ENCODE measurements around the gene ZNF436.
"Not testable (repeated sequence)": the region's sequence is repeated elsewhere in the genome, so short reads cannot be mapped to it uniquely, and the experiment has no call there.

The ZNF436 gene

DNA sequence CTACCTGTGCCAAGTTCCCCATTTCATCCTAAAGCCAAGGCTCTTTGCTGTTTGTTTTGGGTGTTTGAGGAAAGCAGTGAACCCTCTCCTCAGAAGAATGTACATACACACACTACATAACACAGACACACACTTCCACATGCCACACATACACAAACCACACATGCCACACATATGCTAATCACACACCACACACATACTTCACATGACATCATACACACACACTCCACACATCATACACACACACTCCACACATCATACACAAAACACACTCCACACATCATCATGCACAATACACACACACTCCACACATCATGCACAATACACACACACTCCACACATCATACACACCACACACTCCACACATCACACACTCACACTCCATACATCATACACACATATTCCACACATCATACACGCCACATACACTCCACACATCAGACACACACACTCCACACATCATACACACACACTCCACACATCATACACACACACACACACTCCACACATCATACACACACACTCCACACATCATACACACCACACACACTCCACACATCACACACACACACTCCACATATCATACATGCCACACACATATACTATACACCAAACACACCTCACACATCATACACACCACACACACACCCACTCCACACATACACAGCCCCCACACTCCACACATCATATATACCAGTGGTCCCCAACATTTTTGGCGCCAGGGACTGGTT is 22.7 kb upstream of the ZNF436 start:
- DNase-seq, result no peak

DNA sequence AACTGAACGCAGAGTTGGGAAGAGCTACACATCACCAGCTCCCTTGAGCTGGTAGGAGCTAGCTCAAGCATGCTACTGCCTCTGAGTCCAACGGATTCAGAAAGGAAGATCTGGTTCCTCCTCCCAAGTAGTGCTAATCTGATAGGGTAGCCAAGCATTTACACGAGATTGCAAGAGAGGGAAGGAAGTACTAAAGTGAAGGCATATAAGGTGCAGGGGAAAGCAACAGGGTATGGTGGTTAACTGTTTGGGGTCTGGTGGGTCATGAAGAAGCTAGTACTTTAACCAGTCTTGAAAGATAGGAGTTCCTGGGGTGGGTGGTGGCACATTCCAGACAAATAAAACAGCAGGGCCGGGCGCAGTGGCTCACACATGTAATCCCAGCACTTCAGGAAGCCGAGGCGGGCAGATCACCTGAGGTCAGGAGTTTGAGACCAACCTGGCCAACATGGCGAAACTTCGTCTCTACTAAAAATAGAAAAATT is 20.2 kb upstream of the ZNF436 start:
- DNase-seq, result no peak

GRCh38 chr1:23387494-23387893 is 17.9 kb upstream of the ZNF436 start:
- no peak for DNase-seq

GRCh38 chr1:23385119-23385621 is 15.5 kb upstream of the ZNF436 start:
- DNase-seq, result no peak

- DNase-seq, result no peak
Measured at GRCh38 chr1:23384312-23385058, 14.8 kb upstream of the ZNF436 start.

GRCh38 chr1:23383577-23384311 is 14.1 kb upstream of the ZNF436 start:
- DNase-seq, result no peak

- DNase-seq, result no peak
Measured at GRCh38 chr1:23381233-23381885, 11.7 kb upstream of the ZNF436 start.

DNA sequence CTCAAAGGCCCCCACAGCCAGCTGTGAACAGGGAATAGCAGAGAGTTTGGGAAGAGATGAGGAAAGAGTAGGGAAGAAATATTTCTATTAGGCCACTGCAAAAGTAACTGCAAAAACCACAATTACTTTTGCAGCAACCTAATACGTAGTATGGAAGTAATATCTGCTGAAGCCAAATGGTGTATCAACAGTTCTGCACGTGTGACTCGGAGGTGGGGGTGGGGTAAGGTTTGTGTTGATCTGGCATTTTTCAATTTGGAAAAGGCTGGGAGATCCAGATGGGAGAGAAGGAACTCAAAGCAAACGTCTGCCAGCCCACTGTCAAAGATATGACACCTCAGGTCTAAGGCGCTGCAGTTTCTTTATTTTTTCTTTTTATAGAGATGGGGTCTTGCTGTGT is 11.1 kb upstream of the ZNF436 start:
- no peak for DNase-seq

DNA sequence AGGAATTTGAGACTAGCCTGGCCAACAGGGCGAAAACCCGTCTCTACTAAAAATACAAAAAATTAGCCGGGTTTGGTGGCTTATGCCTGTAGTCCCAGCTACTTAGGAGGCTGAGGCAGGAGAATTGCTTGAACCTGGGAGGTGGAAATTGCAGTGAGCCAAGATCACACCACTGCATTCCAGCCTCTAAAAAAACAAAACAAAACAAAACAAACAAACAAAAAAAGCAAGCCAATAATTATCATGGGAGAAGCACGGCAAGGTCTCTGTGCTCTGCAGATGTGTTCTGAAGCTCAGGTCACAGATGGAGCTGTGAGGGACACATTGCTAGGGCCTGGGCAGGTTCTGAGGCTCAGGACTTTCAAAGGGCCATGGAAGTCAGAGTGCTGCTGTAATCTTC is 10.6 kb upstream of the ZNF436 start:
- not testable (repeated sequence) for DNase-seq

DNA sequence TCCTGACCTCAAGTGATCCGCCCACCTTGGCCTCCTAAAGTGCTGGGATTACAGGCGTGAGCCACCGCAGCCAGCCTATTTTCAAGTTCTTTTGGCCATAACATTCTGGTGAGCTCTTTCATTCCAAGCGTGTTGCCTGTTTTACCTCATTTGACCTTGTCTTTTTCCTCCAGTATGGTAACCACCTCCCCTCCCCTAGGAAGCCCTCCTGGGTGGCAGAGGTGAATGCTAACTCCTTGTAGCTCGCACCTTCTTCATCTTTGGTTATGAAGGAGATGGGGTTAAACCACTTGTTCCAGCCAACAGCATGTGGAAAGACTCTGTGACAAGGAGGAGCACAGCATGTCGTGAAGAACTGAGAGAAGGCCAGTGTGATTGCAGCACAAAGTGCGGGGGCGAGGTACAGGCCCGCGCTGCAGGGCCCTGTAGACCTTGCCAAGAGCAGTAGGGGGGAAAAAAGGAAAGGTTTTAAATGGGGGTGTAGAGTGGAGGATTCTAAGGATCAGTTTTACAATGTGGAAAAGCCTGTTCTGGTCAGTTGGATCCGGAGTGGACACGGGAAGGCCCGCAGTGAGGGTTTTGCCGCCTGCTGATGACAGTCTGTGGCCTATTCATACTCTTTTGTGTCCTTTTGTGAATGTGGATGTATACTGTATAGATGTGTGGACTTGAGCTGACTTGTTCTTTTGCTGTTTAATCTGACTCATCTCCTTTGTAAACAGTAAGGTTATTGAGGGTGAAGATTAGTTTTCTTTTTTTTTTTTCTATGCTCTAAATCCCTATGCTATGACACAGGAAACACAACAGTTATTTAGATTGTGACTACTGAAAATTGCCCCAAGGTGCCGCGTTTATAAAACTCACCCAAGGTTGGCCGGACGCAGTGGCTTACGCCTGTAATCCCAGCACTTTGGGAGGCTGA is 7.5 kb upstream of the ZNF436 start:
- DNase-seq, result no peak

DNA sequence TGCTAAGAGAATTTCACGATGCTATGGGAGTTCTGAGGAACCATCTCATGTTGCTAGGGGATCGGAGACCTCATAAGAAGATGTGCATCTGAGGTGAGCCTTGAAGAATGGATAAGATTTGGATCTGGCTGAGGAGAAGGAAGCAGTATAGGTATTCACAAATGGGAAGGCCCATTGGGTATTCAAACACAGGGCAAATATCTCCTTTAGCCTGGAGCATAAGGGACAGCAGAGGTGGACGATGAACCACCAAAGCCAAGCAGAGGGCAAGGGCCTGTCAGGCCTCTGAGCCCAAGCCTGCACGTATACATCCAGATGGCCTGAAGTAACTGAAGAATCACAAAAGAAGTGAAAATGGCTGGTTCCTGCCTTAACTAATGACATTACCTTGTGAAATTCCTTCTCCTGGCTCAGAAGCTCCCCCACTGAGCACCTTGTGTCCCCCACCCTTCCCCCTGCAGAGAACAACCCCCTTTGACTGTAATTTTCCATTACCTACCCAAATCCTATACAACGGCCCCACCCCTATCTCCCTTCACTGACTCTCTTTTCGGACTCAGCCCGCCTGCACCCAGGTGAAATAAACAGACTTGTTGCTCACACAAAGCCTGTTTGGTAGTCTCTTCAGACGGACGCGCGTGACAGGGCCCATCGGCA is 4.6 kb upstream of the ZNF436 start:
- DNase-seq, result not testable (repeated sequence)

DNA sequence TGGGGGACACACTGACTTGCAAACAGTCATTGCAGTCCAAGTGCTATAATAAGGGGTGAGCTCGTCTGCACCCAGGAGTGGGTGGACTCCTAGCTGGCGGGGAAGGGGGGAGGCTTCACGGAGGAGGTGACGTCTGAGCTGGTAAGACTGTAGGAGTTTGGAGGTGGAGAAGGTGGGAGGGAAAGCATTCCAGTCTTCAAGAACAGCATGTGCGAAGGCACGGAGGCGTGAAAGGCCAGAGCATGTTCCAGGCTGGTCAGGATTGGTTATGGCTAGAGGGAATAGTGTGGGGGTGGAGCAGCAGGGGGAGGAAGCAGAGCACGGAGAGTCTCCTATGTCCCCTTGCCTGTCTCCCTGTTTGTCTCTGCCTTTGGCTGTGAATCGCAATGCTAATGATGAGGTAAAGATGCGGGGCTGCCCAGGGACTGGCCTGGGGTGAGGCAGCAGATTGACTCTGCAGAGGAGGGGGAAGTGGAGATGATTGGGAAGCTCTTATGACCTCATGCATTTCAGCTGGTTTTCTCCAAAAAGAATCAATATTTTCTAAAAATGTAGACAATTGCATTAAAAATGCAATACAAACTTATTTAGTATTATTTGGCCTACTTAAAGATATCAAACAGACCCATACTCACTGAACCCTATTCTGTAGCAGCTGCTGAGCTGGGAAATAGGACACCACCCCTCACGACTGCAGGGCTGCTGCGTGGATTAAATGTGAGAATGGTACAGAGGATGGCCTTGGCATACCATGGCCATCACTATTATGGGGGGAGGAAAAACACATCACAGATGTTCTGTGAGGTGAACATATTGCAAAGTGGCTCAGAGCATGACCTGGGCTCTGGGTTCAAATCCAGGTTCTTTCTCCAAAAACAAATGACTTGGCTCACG is 2.6 kb upstream of the ZNF436 start:
- DNase-seq, result no peak

- no peak for DNase-seq
Measured at GRCh38 chr1:23370709-23371584, 1.3 kb upstream of the ZNF436 start.

GRCh38 chr1:23370330-23370708 is 683 bp upstream of the ZNF436 start:
- DNase-seq, result no peak

GRCh38 chr1:23368562-23369334 is 888 bp downstream of the ZNF436 start:
- DNase-seq, result peak; percentile 83

- peak; percentile 98 for DNase-seq
Measured at GRCh38 chr1:23367791-23368561, 1.7 kb downstream of the ZNF436 start.

DNA sequence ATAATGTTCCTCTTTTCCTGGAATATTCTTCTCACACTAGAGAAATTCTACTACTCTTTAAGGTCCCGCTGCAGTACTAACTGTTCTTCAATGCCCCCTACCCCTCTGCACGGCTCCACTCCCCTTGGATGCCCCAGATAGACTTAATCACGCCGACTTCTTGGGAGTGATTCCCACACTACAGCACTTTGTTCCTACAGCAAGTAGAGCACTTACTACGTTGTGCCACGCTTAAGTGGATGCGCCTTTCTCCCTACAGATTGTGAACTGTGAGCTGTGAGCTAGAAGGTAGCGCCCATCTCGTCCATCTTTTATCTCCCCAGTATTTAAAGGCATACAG is 2.2 kb downstream of the ZNF436 start:
- DNase-seq, result no peak

- no peak for DNase-seq
Measured at GRCh38 chr1:23366598-23366997, 3.0 kb downstream of the ZNF436 start.

Measured in NK-92 treated with Interleukin-12 subunit alpha and Interleukin-12 subunit beta, amount 100 ng/mL, for 24 hours (cell line).